Stimulated activated memory B cell treated with anti-CD40 and anti-IgM and Interleukin-4, amounts not matched to agents 10 μg/mL and 1 μg/mL and 100 μg/mL, for 72 hours (primary cell): Measurements from ENCODE around the gene ADGRB3.

ENCODE experiments used
- ATAC-seq: fragments of 150-1000 bp; cut with Tn5 transposase; 2 replicates; pipeline ENCODE4 v1.10.0; 2021
- H3K27ac Mint-ChIP-seq: one replicate; pipeline ENCODE4 v1.8.0; 2022; ENCODE audit warnings: mild to moderate bottlenecking, mixed read lengths
- H3K27me3 Mint-ChIP-seq: one replicate; pipeline ENCODE4 v1.8.0; 2022; ENCODE audit warnings: mixed read lengths
- H3K36me3 Mint-ChIP-seq: one replicate; pipeline ENCODE4 v1.8.0; 2022; ENCODE audit warnings: mixed read lengths
- H3K4me1 Mint-ChIP-seq: one replicate; pipeline ENCODE4 v1.8.0; 2022; ENCODE audit warnings: mixed read lengths
- H3K4me3 Mint-ChIP-seq: one replicate; pipeline ENCODE4 v1.8.0; 2022; ENCODE audit warnings: mild to moderate bottlenecking, moderate library complexity, mixed read lengths
- H3K9me3 Mint-ChIP-seq: one replicate; pipeline ENCODE4 v1.8.0; 2022; ENCODE audit warnings: mixed read lengths

The ADGRB3 gene

GRCh38 chr6:68710496-68710895 is 75.4 kb downstream of the ADGRB3 start:
- Mint-ChIP-seq H3K9me3 (no peaks in the 10 kb centered on the region), H3K27me3 (no peaks in the 10 kb centered on the region), H3K4me3 (no peak overlapping the region), H3K27ac (no peak overlapping the region), H3K4me1 (no peaks in the 10 kb centered on the region), H3K36me3 (no peaks in the 10 kb centered on the region)
- ATAC-seq = no peak

GRCh38 chr6:68710916-68711315 is 75.8 kb downstream of the ADGRB3 start:
- Mint-ChIP-seq H3K27me3 (no peaks in the 10 kb centered on the region), H3K4me3 (no peak overlapping the region)

GRCh38 chr6:68711386-68712000 is 76.4 kb downstream of the ADGRB3 start:
- no peaks in the 10 kb centered on the region for H3K9me3 Mint-ChIP-seq
- H3K36me3 Mint-ChIP-seq = no peaks in the 10 kb centered on the region
- no peak overlapping the region for H3K27ac Mint-ChIP-seq
- ATAC-seq = no peak
- H3K4me3 Mint-ChIP-seq = no peak overlapping the region
- no peaks in the 10 kb centered on the region for H3K4me1 Mint-ChIP-seq
- no peaks in the 10 kb centered on the region for H3K27me3 Mint-ChIP-seq

More at GRCh38 chr6:68710916-68711315, 75.8 kb downstream of the ADGRB3 start:
- Mint-ChIP-seq H3K9me3 (no peaks in the 10 kb centered on the region), H3K4me1 (no peaks in the 10 kb centered on the region), H3K36me3 (no peaks in the 10 kb centered on the region), H3K27ac (no peak overlapping the region)
- ATAC-seq = no peak

- Mint-ChIP-seq H3K36me3 (no peaks in the 10 kb centered on the region), H3K27me3 (no peaks in the 10 kb centered on the region), H3K9me3 (no peaks in the 10 kb centered on the region), H3K4me1 (no peaks in the 10 kb centered on the region), H3K4me3 (no peak overlapping the region), H3K27ac (no peak overlapping the region)
- ATAC-seq = no peak
These were observed 81.5 kb downstream of the ADGRB3 start for GRCh38 chr6:68716620-68717019.

GRCh38 chr6:68718385-68719073 is 83.4 kb downstream of the ADGRB3 start:
- no peak for ATAC-seq
- H3K4me1 Mint-ChIP-seq = no peaks in the 10 kb centered on the region
- H3K27me3 Mint-ChIP-seq = no peaks in the 10 kb centered on the region
- no peak overlapping the region for H3K27ac Mint-ChIP-seq
- H3K9me3 Mint-ChIP-seq = no peaks in the 10 kb centered on the region
- no peak overlapping the region for H3K4me3 Mint-ChIP-seq
- no peaks in the 10 kb centered on the region for H3K36me3 Mint-ChIP-seq

GRCh38 chr6:68719761-68720160 is 84.7 kb downstream of the ADGRB3 start:
- no peaks in the 10 kb centered on the region for H3K27me3 Mint-ChIP-seq
- no peaks in the 10 kb centered on the region for H3K4me1 Mint-ChIP-seq
- ATAC-seq = no peak
- no peak overlapping the region for H3K27ac Mint-ChIP-seq
- no peaks in the 10 kb centered on the region for H3K9me3 Mint-ChIP-seq
- no peaks in the 10 kb centered on the region for H3K36me3 Mint-ChIP-seq
- H3K4me3 Mint-ChIP-seq = no peak overlapping the region

GRCh38 chr6:68722891-68723527 is 87.9 kb downstream of the ADGRB3 start:
- no peak overlapping the region for H3K27ac Mint-ChIP-seq
- no peak overlapping the region for H3K4me3 Mint-ChIP-seq
- H3K27me3 Mint-ChIP-seq = no peaks in the 10 kb centered on the region
- no peaks in the 10 kb centered on the region for H3K9me3 Mint-ChIP-seq
- no peak for ATAC-seq
- H3K36me3 Mint-ChIP-seq = no peaks in the 10 kb centered on the region
- H3K4me1 Mint-ChIP-seq = no peaks in the 10 kb centered on the region

- no peak for ATAC-seq
- Mint-ChIP-seq H3K27me3 (no peaks in the 10 kb centered on the region), H3K4me3 (no peak overlapping the region), H3K4me1 (no peaks in the 10 kb centered on the region), H3K27ac (no peak overlapping the region), H3K9me3 (no peaks in the 10 kb centered on the region), H3K36me3 (no peaks in the 10 kb centered on the region)
These were observed 89.0 kb downstream of the ADGRB3 start for GRCh38 chr6:68724060-68724459.

- Mint-ChIP-seq H3K4me3 (no peak overlapping the region), H3K27me3 (no peaks in the 10 kb centered on the region), H3K36me3 (no peaks in the 10 kb centered on the region), H3K27ac (no peak overlapping the region), H3K4me1 (no peaks in the 10 kb centered on the region), H3K9me3 (no peaks in the 10 kb centered on the region)
- ATAC-seq = no peak
These were observed 91.3 kb downstream of the ADGRB3 start for GRCh38 chr6:68726337-68726736.

GRCh38 chr6:68726992-68727391 is 91.9 kb downstream of the ADGRB3 start:
- Mint-ChIP-seq H3K27me3 (no peaks in the 10 kb centered on the region), H3K4me3 (no peak overlapping the region), H3K27ac (no peak overlapping the region), H3K36me3 (no peaks in the 10 kb centered on the region), H3K9me3 (no peaks in the 10 kb centered on the region), H3K4me1 (no peaks in the 10 kb centered on the region)
- ATAC-seq = no peak

GRCh38 chr6:68727699-68728098 is 92.6 kb downstream of the ADGRB3 start:
- Mint-ChIP-seq H3K4me1 (no peaks in the 10 kb centered on the region), H3K27me3 (no peaks in the 10 kb centered on the region), H3K4me3 (no peak overlapping the region), H3K27ac (no peak overlapping the region), H3K36me3 (no peaks in the 10 kb centered on the region), H3K9me3 (no peaks in the 10 kb centered on the region)
- ATAC-seq = no peak

- Mint-ChIP-seq H3K4me1 (no peaks in the 10 kb centered on the region), H3K9me3 (no peaks in the 10 kb centered on the region), H3K36me3 (no peaks in the 10 kb centered on the region), H3K27ac (no peak overlapping the region), H3K4me3 (no peak overlapping the region), H3K27me3 (no peaks in the 10 kb centered on the region)
- no peak for ATAC-seq
These were observed 93.3 kb downstream of the ADGRB3 start for GRCh38 chr6:68728159-68728979.

GRCh38 chr6:68729377-68729903 is 94.4 kb downstream of the ADGRB3 start:
- ATAC-seq = no peak
- H3K36me3 Mint-ChIP-seq = no peaks in the 10 kb centered on the region
- H3K27ac Mint-ChIP-seq = no peak overlapping the region
- no peaks in the 10 kb centered on the region for H3K27me3 Mint-ChIP-seq
- H3K4me1 Mint-ChIP-seq = no peaks in the 10 kb centered on the region
- no peak overlapping the region for H3K4me3 Mint-ChIP-seq
- H3K9me3 Mint-ChIP-seq = no peaks in the 10 kb centered on the region

GRCh38 chr6:68730291-68731054 is 95.4 kb downstream of the ADGRB3 start:
- Mint-ChIP-seq H3K4me3 (no peak overlapping the region), H3K36me3 (no peaks in the 10 kb centered on the region), H3K27ac (no peak overlapping the region), H3K27me3 (no peaks in the 10 kb centered on the region), H3K4me1 (no peaks in the 10 kb centered on the region), H3K9me3 (no peaks in the 10 kb centered on the region)
- ATAC-seq = no peak

- H3K27ac Mint-ChIP-seq = no peak overlapping the region
- no peaks in the 10 kb centered on the region for H3K4me1 Mint-ChIP-seq
These were observed 97.3 kb downstream of the ADGRB3 start for GRCh38 chr6:68732423-68732822.

More at GRCh38 chr6:68732423-68732822, 97.3 kb downstream of the ADGRB3 start:
- Mint-ChIP-seq H3K4me3 (no peak overlapping the region), H3K36me3 (no peaks in the 10 kb centered on the region), H3K27me3 (no peaks in the 10 kb centered on the region), H3K9me3 (no peaks in the 10 kb centered on the region)
- no peak for ATAC-seq
